GM23338 (cell line): ENCODE data around the gene ZNF714. TPM values are rescaled to one million over a fixed set of nuclear protein-coding genes. Genes with fewer than 3 reads are reported as not detected.

ENCODE experiments used
- ATAC-seq: fragments of 200-7000 bp; cut with Tn5 transposase; 3 replicates; pipeline ENCODE4 v1.9.1; 2020
- DNase-seq: peaks from one replicate; pipeline ENCODE4 v3.0.0-alpha.2; 2015; ENCODE audit warnings: low spot score
- H2AFZ ChIP-seq: fragments of 200-600 bp; sonication (generic); 2 replicates; pipeline ENCODE4 v1.8.0; 2016; ENCODE audit warnings: antibody characterized with exemption, mild to moderate bottlenecking, moderate library complexity
- H3F3A ChIP-seq: fragments of 200-600 bp; sonication (generic); replicated peaks from 2 replicates; pipeline ENCODE4 v1.8.0; 2017; ENCODE audit warnings: antibody characterized with exemption, mixed run types, low read depth
- H3K27ac ChIP-seq: fragments of 200-600 bp; sonication (generic); 2 replicates; pipeline ENCODE4 v1.6.1; 2016; ENCODE audit warnings: low read depth
- H3K27me3 ChIP-seq: fragments of 200-600 bp; sonication (generic); 2 replicates; pipeline ENCODE4 v1.8.0; 2016; ENCODE audit warnings: mild to moderate bottlenecking, mixed run types, moderate library complexity; ENCODE audit not compliant: insufficient read depth
- H3K36me3 ChIP-seq: fragments of 200-600 bp; sonication (generic); 2 replicates; pipeline ENCODE4 v1.8.0; 2016; ENCODE audit warnings: mild to moderate bottlenecking; ENCODE audit not compliant: insufficient read depth
- H3K4me1 ChIP-seq: fragments of 200-600 bp; sonication (generic); 2 replicates; pipeline ENCODE4 v1.8.0; 2016; ENCODE audit warnings: mild to moderate bottlenecking, moderate library complexity; ENCODE audit not compliant: insufficient read depth
- H3K4me2 ChIP-seq: fragments of 200-600 bp; sonication (generic); 2 replicates; pipeline ENCODE4 v1.7.1; 2017; ENCODE audit warnings: mixed run types
- H3K4me3 ChIP-seq: fragments of 200-600 bp; sonication (generic); 2 replicates; pipeline ENCODE4 v1.6.1; 2016; ENCODE audit warnings: mixed run types
- H3K79me2 ChIP-seq: fragments of 200-600 bp; sonication (generic); replicated peaks from 2 replicates; pipeline ENCODE4 v1.8.0; 2017; ENCODE audit warnings: mild to moderate bottlenecking; ENCODE audit not compliant: insufficient read depth
- H3K9me2 ChIP-seq: fragments of 200-600 bp; sonication (generic); 2 replicates; pipeline ENCODE4 v1.8.0; 2017; ENCODE audit not compliant: insufficient read depth
- H4K20me1 ChIP-seq: fragments of 200-600 bp; sonication (generic); replicated peaks from 2 replicates; pipeline ENCODE4 v1.8.0; 2017; ENCODE audit warnings: mild to moderate bottlenecking; ENCODE audit not compliant: insufficient read depth
- H3K27ac Mint-ChIP-seq: 2 replicates; pipeline ENCODE4 v1.8.0; 2020; ENCODE audit warnings: inconsistent platforms, mild to moderate bottlenecking, moderate library complexity, mixed read lengths
- H3K27me3 Mint-ChIP-seq: 3 replicates; pipeline ENCODE4 v1.8.0; 2022; ENCODE audit warnings: low read depth, mild to moderate bottlenecking, moderate library complexity, mixed read lengths, inconsistent platforms; ENCODE audit not compliant: insufficient read depth, poor library complexity
- H3K36me3 Mint-ChIP-seq: 3 replicates; pipeline ENCODE4 v1.8.0; 2021; ENCODE audit warnings: low read depth, mild to moderate bottlenecking, inconsistent platforms, moderate library complexity, mixed read lengths
- H3K4me1 Mint-ChIP-seq: 3 replicates; pipeline ENCODE4 v1.8.0; 2020; ENCODE audit warnings: mild to moderate bottlenecking, inconsistent platforms, mixed read lengths
- H3K4me3 Mint-ChIP-seq: 3 replicates; pipeline ENCODE4 v1.8.0; 2021; ENCODE audit warnings: moderate library complexity, mild to moderate bottlenecking, inconsistent platforms, mixed read lengths
- H3K9me3 Mint-ChIP-seq: 3 replicates; pipeline ENCODE4 v1.8.0; 2020; ENCODE audit warnings: moderate library complexity, mild to moderate bottlenecking, inconsistent platforms, mixed read lengths
- CREB1 ChIP-seq: fragments of 250-450 bp; sonication (Bioruptor Pico); IDR thresholded peaks from 2 replicates; pipeline ENCODE4 v1.5.0; 2020; ENCODE audit warnings: low read depth, mild to moderate bottlenecking, moderate library complexity
- ETS1 ChIP-seq: IDR thresholded peaks from 2 replicates; pipeline ENCODE4 v1.6.1; 2016; ENCODE audit warnings: antibody characterized with exemption
- EZH2 ChIP-seq: fragments of 200-600 bp; sonication (generic); IDR thresholded peaks from one replicate; pipeline ENCODE4 v1.8.0; 2017; ENCODE audit warnings: antibody characterized with exemption, mild to moderate bottlenecking, low read depth; ENCODE audit not compliant: unreplicated experiment
- NANOG ChIP-seq: IDR thresholded peaks from 2 replicates; pipeline ENCODE4 v1.6.1; 2016; ENCODE audit warnings: antibody characterized with exemption, borderline replicate concordance
- POLR2AphosphoS5 ChIP-seq: IDR thresholded peaks from 2 replicates; pipeline ENCODE4 v1.6.1; 2016; ENCODE audit warnings: antibody characterized with exemption, low read depth
- REST ChIP-seq: IDR thresholded peaks from one replicate; pipeline ENCODE4 v1.6.1; 2018; ENCODE audit warnings: antibody characterized with exemption; ENCODE audit not compliant: unreplicated experiment
- STAT1 ChIP-seq: IDR thresholded peaks from one replicate; pipeline ENCODE4 v1.6.1; 2016; ENCODE audit warnings: antibody characterized with exemption; ENCODE audit not compliant: unreplicated experiment
- ZNF331 ChIP-seq: fragments of 250-450 bp; sonication (Bioruptor Pico); IDR thresholded peaks from 2 replicates; pipeline ENCODE4 v1.5.0; 2020; ENCODE audit warnings: low read depth, mild to moderate bottlenecking, moderate library complexity
- ZNF462 ChIP-seq: fragments of 250-450 bp; sonication (Bioruptor Pico); IDR thresholded peaks from 2 replicates; pipeline ENCODE4 v1.5.0; 2020; ENCODE audit warnings: mild to moderate bottlenecking, moderate library complexity
- polyA plus RNA-seq: library from polyadenylated mRNA; unstranded; fragments of >200 nt; fragmentation: Nextera tagmentation; extraction: Ambion mirVana; gene quantifications from 2 replicates; pipeline ENCODE4 v1.2.1, GENCODE V29; 2016
- total RNA-seq: library from RNA; depleted of rRNA; stranded (reverse); fragments of >200 nt; shearing (Covaris generic); gene quantifications from 2 replicates; pipeline ENCODE4 v1.2.3, GENCODE V29; 2014
- TF ChIP-seq, protein P1 (sequence below), 2 experiments: fragments of 200-600 bp in 1 of 2; sonication (generic) in 1 of 2; conservative IDR thresholded peaks; 2 replicates each; pipeline versions ENCODE4 v1.5.1 to v1.6.1; 2016 to 2017; ENCODE audit warnings: antibody characterized with exemption in 2 of 2, low read depth in 2 of 2, mild to moderate bottlenecking in 2 of 2, moderate library complexity in 1 of 2

The ZNF714 gene
- total and polyA plus RNA-seq, 2 experiments from 2014 or later, result 43.5 to 83.2 TPM

- TF ChIP-seq ETS1, result no peak
- TF ChIP-seq REST, result no peak
- TF ChIP-seq EZH2, result no peak
- no peak for TF ChIP-seq CREB1
Observed at GRCh38 chr19:21087871-21088270, 5.9 kb downstream of the ZNF714 start (continued).

- no peak for ATAC-seq
- Mint-ChIP-seq H3K27ac (peak overlapping the region; percentile 65; the same call in 1 of the 2 replicates), H3K36me3 (peaks cover 34% of the 10 kb centered on the region), H3K4me3 (no peak overlapping the region), H3K9me3 (no peaks in the 10 kb centered on the region), H3K4me1 (peaks cover 11% of the 10 kb centered on the region), H3K27me3 (no peaks in the 10 kb centered on the region)
- no peak overlapping the region for H2AFZ ChIP-seq
- H3K4me1 ChIP-seq, result no peaks in the 10 kb centered on the region; the same call in 1 of the 2 replicates
- peaks cover 50% of the 10 kb centered on the region for H3K79me2 ChIP-seq
- 0 out of 2 replicates have a peak, but pooled peaks cover 6% of the 10 kb centered on the region for H4K20me1 ChIP-seq
- no peaks in the 10 kb centered on the region for H3F3A ChIP-seq
- peak overlapping the region; percentile 69; the same call in 1 of the 2 replicates for H3K27ac ChIP-seq
- H3K4me3 ChIP-seq, result no peak overlapping the region
- H3K4me2 ChIP-seq, result no peak overlapping the region
- peaks cover 5% of the 10 kb centered on the region; the same call in 1 of the 2 replicates for H3K9me2 ChIP-seq
- H3K36me3 ChIP-seq, result no peaks in the 10 kb centered on the region
- DNase-seq, result no peak
- H3K27me3 ChIP-seq, result no peaks in the 10 kb centered on the region
- TF ChIP-seq ZNF331 (no peak), STAT1 (no peak), NANOG (no peak), CREB1 (no peak), ZNF462 (no peak), POLR2AphosphoS5 (no peak)
- TF ChIP-seq, protein P1, sequence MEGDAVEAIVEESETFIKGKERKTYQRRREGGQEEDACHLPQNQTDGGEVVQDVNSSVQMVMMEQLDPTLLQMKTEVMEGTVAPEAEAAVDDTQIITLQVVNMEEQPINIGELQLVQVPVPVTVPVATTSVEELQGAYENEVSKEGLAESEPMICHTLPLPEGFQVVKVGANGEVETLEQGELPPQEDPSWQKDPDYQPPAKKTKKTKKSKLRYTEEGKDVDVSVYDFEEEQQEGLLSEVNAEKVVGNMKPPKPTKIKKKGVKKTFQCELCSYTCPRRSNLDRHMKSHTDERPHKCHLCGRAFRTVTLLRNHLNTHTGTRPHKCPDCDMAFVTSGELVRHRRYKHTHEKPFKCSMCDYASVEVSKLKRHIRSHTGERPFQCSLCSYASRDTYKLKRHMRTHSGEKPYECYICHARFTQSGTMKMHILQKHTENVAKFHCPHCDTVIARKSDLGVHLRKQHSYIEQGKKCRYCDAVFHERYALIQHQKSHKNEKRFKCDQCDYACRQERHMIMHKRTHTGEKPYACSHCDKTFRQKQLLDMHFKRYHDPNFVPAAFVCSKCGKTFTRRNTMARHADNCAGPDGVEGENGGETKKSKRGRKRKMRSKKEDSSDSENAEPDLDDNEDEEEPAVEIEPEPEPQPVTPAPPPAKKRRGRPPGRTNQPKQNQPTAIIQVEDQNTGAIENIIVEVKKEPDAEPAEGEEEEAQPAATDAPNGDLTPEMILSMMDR (conservative IDR thresholded peaks at IDR 0.05; ENCODE audit: low read depth in 2 of 2), result no peak
Observed at GRCh38 chr19:21092109-21092508, 10.1 kb downstream of the ZNF714 start.
